ENCODE results near the gene STK11IP. TPM values are rescaled to one million over a fixed set of nuclear protein-coding genes. Genes with fewer than 3 reads are reported as not detected.

The STK11IP gene
- total and polyA plus RNA-seq, 2 of the 13 experiments (the other 11 are each of a cell fraction or from before 2014, with no cell fraction given), result 12.8 to 24.0 TPM

GRCh38 chr2:219576505-219577388 is 20.9 kb upstream of the STK11IP start (continued):
- TF ChIP-seq, protein P1, sequence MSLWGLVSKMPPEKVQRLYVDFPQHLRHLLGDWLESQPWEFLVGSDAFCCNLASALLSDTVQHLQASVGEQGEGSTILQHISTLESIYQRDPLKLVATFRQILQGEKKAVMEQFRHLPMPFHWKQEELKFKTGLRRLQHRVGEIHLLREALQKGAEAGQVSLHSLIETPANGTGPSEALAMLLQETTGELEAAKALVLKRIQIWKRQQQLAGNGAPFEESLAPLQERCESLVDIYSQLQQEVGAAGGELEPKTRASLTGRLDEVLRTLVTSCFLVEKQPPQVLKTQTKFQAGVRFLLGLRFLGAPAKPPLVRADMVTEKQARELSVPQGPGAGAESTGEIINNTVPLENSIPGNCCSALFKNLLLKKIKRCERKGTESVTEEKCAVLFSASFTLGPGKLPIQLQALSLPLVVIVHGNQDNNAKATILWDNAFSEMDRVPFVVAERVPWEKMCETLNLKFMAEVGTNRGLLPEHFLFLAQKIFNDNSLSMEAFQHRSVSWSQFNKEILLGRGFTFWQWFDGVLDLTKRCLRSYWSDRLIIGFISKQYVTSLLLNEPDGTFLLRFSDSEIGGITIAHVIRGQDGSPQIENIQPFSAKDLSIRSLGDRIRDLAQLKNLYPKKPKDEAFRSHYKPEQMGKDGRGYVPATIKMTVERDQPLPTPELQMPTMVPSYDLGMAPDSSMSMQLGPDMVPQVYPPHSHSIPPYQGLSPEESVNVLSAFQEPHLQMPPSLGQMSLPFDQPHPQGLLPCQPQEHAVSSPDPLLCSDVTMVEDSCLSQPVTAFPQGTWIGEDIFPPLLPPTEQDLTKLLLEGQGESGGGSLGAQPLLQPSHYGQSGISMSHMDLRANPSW (CRISPR knock-in tag; IDR thresholded peaks at IDR 0.05; ENCODE audit: borderline replicate concordance), result peak; percentile 35; the same call in 1 of the 2 replicates
- TF ChIP-seq ETV6 (CRISPR knock-in tag; conservative IDR thresholded peaks at IDR 0.05) (peak; percentile 79; the same call in 1 of the 2 replicates), MZF1 (CRISPR knock-in tag; IDR thresholded peaks at IDR 0.05; ENCODE audit: borderline replicate concordance) (peak; percentile 48; the same call in 1 of the 2 replicates), KDM6A (CRISPR knock-in tag; IDR thresholded peaks at IDR 0.05; ENCODE audit: low read depth) (peak; percentile 64; the same call in 1 of the 2 replicates), ZSCAN22 (CRISPR knock-in tag; IDR thresholded peaks at IDR 0.05) (peak; percentile 78; the same call in 1 of the 2 replicates), ARNT (IDR thresholded peaks at IDR 0.05) (peak; percentile 50; the same call in 1 of the 2 replicates), SIX4 (CRISPR knock-in tag; IDR thresholded peaks at IDR 0.05) (peak; percentile 61; the same call in 1 of the 2 replicates), MAX (IDR thresholded peaks at IDR 0.05) (peak; percentile 95), ZNF496 (CRISPR knock-in tag; IDR thresholded peaks at IDR 0.05; ENCODE audit: insufficient replicate concordance) (no peak), SALL2 (CRISPR knock-in tag; IDR thresholded peaks at IDR 0.05) (no peak), ZNF256 (CRISPR knock-in tag; conservative IDR thresholded peaks at IDR 0.05) (no peak), ONECUT2 (CRISPR knock-in tag; IDR thresholded peaks at IDR 0.05) (peak; percentile 48; the same call in 1 of the 2 replicates), ZNF121 (CRISPR knock-in tag; IDR thresholded peaks at IDR 0.05) (peak; percentile 60), MIER2 (CRISPR knock-in tag; IDR thresholded peaks at IDR 0.05) (peak; percentile 91), CHCHD3 (CRISPR knock-in tag; IDR thresholded peaks at IDR 0.05) (0 out of 2 replicates have a peak, but pooled peaks have one; percentile 25), MEF2D (CRISPR knock-in tag; IDR thresholded peaks at IDR 0.05) (peak; percentile 96), CREB1 (IDR thresholded peaks at IDR 0.05) (peak; percentile 80), CREB1 (CRISPR knock-in tag; IDR thresholded peaks at IDR 0.05) (peak; percentile 74), ZBTB7B (CRISPR knock-in tag; IDR thresholded peaks at IDR 0.05) (peak; percentile 100)
- TF ChIP-seq, protein P2, sequence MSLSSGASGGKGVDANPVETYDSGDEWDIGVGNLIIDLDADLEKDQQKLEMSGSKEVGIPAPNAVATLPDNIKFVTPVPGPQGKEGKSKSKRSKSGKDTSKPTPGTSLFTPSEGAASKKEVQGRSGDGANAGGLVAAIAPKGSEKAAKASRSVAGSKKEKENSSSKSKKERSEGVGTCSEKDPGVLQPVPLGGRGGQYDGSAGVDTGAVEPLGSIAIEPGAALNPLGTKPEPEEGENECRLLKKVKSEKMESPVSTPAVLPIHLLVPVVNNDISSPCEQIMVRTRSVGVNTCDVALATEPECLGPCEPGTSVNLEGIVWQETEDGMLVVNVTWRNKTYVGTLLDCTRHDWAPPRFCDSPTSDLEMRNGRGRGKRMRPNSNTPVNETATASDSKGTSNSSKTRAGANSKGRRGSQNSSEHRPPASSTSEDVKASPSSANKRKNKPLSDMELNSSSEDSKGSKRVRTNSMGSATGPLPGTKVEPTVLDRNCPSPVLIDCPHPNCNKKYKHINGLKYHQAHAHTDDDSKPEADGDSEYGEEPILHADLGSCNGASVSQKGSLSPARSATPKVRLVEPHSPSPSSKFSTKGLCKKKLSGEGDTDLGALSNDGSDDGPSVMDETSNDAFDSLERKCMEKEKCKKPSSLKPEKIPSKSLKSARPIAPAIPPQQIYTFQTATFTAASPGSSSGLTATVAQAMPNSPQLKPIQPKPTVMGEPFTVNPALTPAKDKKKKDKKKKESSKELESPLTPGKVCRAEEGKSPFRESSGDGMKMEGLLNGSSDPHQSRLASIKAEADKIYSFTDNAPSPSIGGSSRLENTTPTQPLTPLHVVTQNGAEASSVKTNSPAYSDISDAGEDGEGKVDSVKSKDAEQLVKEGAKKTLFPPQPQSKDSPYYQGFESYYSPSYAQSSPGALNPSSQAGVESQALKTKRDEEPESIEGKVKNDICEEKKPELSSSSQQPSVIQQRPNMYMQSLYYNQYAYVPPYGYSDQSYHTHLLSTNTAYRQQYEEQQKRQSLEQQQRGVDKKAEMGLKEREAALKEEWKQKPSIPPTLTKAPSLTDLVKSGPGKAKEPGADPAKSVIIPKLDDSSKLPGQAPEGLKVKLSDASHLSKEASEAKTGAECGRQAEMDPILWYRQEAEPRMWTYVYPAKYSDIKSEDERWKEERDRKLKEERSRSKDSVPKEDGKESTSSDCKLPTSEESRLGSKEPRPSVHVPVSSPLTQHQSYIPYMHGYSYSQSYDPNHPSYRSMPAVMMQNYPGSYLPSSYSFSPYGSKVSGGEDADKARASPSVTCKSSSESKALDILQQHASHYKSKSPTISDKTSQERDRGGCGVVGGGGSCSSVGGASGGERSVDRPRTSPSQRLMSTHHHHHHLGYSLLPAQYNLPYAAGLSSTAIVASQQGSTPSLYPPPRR (CRISPR knock-in tag; IDR thresholded peaks at IDR 0.05; ENCODE audit: borderline replicate concordance), result peak; percentile 92

All from HepG2 (cell line).